RKO (cell line): ENCODE data around the gene KRTAP12-1.
"Not testable (repeated sequence)": the region's sequence is repeated elsewhere in the genome, so short reads cannot be mapped to it uniquely, and the experiment has no call there.

Experiments used
- DNase-seq: peaks from one replicate; pipeline ENCODE4 v3.0.0-alpha.2; 2016; ENCODE audit warnings: low spot score

KRTAP12-1 gene

GRCh38 chr21:44644878-44645277 is 37.1 kb downstream of the KRTAP12-1 start:
- no peak for DNase-seq

- DNase-seq = no peak
These were observed 38.1 kb downstream of the KRTAP12-1 start for GRCh38 chr21:44643741-44644310.

- no peak for DNase-seq
These were observed 41.2 kb downstream of the KRTAP12-1 start for GRCh38 chr21:44640761-44641160.

GRCh38 chr21:44639331-44639655 is 42.7 kb downstream of the KRTAP12-1 start:
- DNase-seq = no peak

GRCh38 chr21:44638506-44639330 is 43.2 kb downstream of the KRTAP12-1 start:
- DNase-seq = not testable (repeated sequence)

GRCh38 chr21:44637851-44638348 is 44.1 kb downstream of the KRTAP12-1 start:
- DNase-seq = not testable (repeated sequence)

- DNase-seq = no peak
These were observed 44.7 kb downstream of the KRTAP12-1 start, which contains the start of gene KRTAP10-10 for GRCh38 chr21:44637018-44637850. TSS of gene KRTAP10-10 (plus strand) at chr21:44637356. CDS start at chr21:44637418, 62 bp downstream.

GRCh38 chr21:44636209-44637017 is 45.5 kb downstream of the KRTAP12-1 start:
- DNase-seq = no peak

- DNase-seq = no peak
These were observed 49.9 kb downstream of the KRTAP12-1 start for GRCh38 chr21:44632067-44632466.
